ENCODE measurements around the gene MAPK8IP3.

DNA sequence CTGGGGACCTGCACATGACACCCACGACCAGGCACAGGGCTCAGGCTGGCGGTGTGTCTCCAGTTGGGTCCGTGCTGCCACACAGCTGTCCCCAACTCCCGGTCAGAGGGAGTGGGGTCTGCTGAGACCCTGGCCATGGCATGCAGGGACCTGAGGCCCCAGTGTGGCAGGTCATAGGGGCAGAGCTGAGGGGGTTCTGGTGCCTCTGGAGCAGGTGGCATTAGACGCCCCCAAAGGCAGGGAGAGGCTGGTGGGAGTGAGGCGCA, 81.0 kb downstream of the MAPK8IP3 start:
- TF ChIP-seq EZH2phosphoT487 (IDR thresholded peaks at IDR 0.05; ENCODE audit: low read length) = no peak
- TF ChIP-seq, protein P1, sequence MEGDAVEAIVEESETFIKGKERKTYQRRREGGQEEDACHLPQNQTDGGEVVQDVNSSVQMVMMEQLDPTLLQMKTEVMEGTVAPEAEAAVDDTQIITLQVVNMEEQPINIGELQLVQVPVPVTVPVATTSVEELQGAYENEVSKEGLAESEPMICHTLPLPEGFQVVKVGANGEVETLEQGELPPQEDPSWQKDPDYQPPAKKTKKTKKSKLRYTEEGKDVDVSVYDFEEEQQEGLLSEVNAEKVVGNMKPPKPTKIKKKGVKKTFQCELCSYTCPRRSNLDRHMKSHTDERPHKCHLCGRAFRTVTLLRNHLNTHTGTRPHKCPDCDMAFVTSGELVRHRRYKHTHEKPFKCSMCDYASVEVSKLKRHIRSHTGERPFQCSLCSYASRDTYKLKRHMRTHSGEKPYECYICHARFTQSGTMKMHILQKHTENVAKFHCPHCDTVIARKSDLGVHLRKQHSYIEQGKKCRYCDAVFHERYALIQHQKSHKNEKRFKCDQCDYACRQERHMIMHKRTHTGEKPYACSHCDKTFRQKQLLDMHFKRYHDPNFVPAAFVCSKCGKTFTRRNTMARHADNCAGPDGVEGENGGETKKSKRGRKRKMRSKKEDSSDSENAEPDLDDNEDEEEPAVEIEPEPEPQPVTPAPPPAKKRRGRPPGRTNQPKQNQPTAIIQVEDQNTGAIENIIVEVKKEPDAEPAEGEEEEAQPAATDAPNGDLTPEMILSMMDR (IDR thresholded peaks at IDR 0.05; ENCODE audit: low read length) = no peak
